ENCODE data around the gene LSMEM2. TPM values are rescaled to one million over a fixed set of nuclear protein-coding genes. Genes with fewer than 3 reads are reported as not detected.
A peak's percentile ranks its signal among the peaks of the same experiment; 100 is the strongest.

LSMEM2 gene
- total and polyA plus RNA-seq, 7 experiments from 2014 or later = 0.15 TPM; not detected in 6

- H3K4me3 Mint-ChIP-seq = peak within 1 kb of the TSS; percentile 84 to 99 (median 97)
- CTCF ChIA-PET = interaction anchor here (0.7 to 1.7 kb wide), 9 partner anchors 21 to 215 kb away, joined by 3 to 6 read pairs (median 3); partner anchors contain the start of genes CYB561D2, HYAL2 and NPRL2
- no peaks in the 10 kb centered on the region for H3K27me3 Mint-ChIP-seq
- peaks cover 12 to 36% (median 22%) of the 10 kb centered on the region in 7 donors for H3K4me1 Mint-ChIP-seq
- Histone ChIP-seq H3K27ac (ENCODE audit: low read depth, low read length) (peak within 1 kb of the TSS; percentile 86), H3K9me3 (ENCODE audit: control insufficient read depth in 2 of 3, low read length in 3 of 3) (no peaks in the 10 kb centered on the region), H3K36me3 (ENCODE audit: control insufficient read depth in 2 of 3, insufficient read depth in 3 of 3, low read length in 3 of 3) (peaks cover 0 to 7% (median 0%) of the 10 kb centered on the region in 3 experiments), H3K4me1 (ENCODE audit: control insufficient read depth in 2 of 2, insufficient read depth in 2 of 2, low read length in 2 of 2) (peaks cover 19 to 20% of the 10 kb centered on the region in 2 donors), H3K4me3 (ENCODE audit: low read length) (peak within 1 kb of the TSS; percentile 97), H3K27me3 (ENCODE audit: control insufficient read depth in 2 of 2, insufficient read depth in 2 of 2, low read length in 2 of 2) (no peaks in the 10 kb centered on the region)
- intact Hi-C loops (cut with micrococcal nuclease) = loop anchor here (1.0 to 10.0 kb wide), 26 partner anchors 8 to 1824 kb away; partner anchors contain the start of genes CYB561D2 (in 2 of the 2), HEMK1 (in 2 of the 2), NPRL2 (in 2 of the 2) and TUSC2 (in 2 of the 2)
- H3K27ac Mint-ChIP-seq = peak within 1 kb of the TSS; percentile 90 to 100 (median 99)
- H3K36me3 Mint-ChIP-seq = peaks cover 0 to 1% (median 0%) of the 10 kb centered on the region in 5 donors
- DNase-seq (peak; percentile 94 to 100 (median 99)), ATAC-seq (peak; percentile 93)
- POLR2A ChIA-PET = interaction anchor here (0.6 to 4.8 kb wide), 24 partner anchors 7 to 1275 kb away, joined by 3 to 41 read pairs (median 4); partner anchors contain the start of genes CYB561D2, GNAI2, IP6K1 and NPRL2
- H3K9me3 Mint-ChIP-seq = no peaks in the 10 kb centered on the region
Observed at GRCh38 chr3:50298836-50299637, 20.1 kb downstream of the LSMEM2 start, which contains the start of the genes HYAL3 and NAA80. HYAL3 (minus strand) TSS chr3:50299405; CDS start chr3:50295602, 3,803 bp downstream. NAA80 (minus strand) TSS chr3:50299405; CDS start chr3:50297463, 1,942 bp downstream.

- Mint-ChIP-seq H3K4me1 (peaks cover 12 to 36% (median 22%) of the 10 kb centered on the region in 7 donors), H3K36me3 (peaks cover 0 to 1% (median 0%) of the 10 kb centered on the region in 5 donors), H3K4me3 (peak overlapping the region; percentile 84 to 99 (median 97)), H3K9me3 (no peaks in the 10 kb centered on the region), H3K27ac (peak overlapping the region; percentile 90 to 100 (median 99)), H3K27me3 (no peaks in the 10 kb centered on the region)
- no peak for ATAC-seq
- Histone ChIP-seq H3K27me3 (ENCODE audit: control insufficient read depth in 2 of 2, insufficient read depth in 2 of 2, low read length in 2 of 2) (no peaks in the 10 kb centered on the region), H3K4me1 (ENCODE audit: control insufficient read depth in 2 of 2, insufficient read depth in 2 of 2, low read length in 2 of 2) (peaks cover 19 to 20% of the 10 kb centered on the region in 2 donors), H3K36me3 (ENCODE audit: control insufficient read depth in 2 of 3, insufficient read depth in 3 of 3, low read length in 3 of 3) (peaks cover 0 to 7% (median 0%) of the 10 kb centered on the region in 3 experiments), H3K9me3 (ENCODE audit: control insufficient read depth in 2 of 3, low read length in 3 of 3) (no peaks in the 10 kb centered on the region), H3K27ac (ENCODE audit: low read depth, low read length) (peak overlapping the region; percentile 86), H3K4me3 (ENCODE audit: low read length) (peak overlapping the region; percentile 57)
- intact Hi-C loops (cut with micrococcal nuclease) = loop anchor here (1.0 to 10.0 kb wide), 26 partner anchors 8 to 1825 kb away; partner anchors contain the start of genes CYB561D2 (in 2 of the 2), HEMK1 (in 2 of the 2), NPRL2 (in 2 of the 2) and TUSC2 (in 2 of the 2)
- no peak for DNase-seq
- ChIA-PET POLR2A (interaction anchor here (0.6 to 4.8 kb wide), 21 partner anchors 8 to 1275 kb away, joined by 3 to 41 read pairs (median 5); partner anchors contain the start of genes CYB561D2, GNAI2, IP6K1 and NPRL2), CTCF (interaction anchor here (0.8 to 1.7 kb wide), 8 partner anchors 20 to 64 kb away, joined by 3 to 6 read pairs (median 3); partner anchors contain the start of genes CYB561D2, HYAL2 and NPRL2)
Observed at GRCh38 chr3:50299638-50299928, 20.7 kb downstream of the LSMEM2 start.

DNA sequence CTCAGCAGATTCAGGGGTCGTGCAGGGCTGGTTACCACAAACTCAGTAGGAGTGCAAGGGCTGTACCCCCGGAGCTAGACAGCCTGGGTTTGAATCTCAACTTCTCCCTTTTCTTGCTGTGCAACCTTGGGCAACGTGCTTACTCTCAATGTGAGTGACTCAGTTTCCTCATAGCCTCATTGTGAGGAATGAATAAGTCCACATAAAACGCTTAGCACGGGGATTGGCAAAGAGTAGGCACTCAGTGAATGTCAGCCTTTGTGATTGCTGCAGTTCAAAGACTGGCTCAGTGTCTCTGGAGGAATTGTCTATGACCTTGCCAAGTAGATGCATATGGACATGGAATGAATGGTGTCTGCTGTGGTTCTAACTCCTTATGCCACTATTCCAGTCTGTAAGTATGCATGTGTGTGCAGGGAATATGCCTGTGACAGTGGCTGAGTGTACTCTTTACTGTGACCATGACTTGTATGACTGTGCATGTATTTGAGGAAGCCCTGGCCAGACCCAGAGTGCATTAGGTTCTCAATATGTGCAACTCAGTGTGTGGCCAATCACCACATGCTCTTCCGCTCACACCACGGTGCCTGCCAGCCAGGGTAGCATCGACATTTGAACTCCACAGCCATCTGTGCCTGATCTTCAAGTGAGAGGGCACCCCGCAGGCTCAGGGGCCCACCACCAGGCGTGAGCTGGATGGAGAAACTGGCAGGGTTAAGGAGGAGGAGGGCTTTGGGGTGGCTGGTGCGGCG lies 21.2 kb downstream of the LSMEM2 start:
- Histone ChIP-seq H3K9me3 (ENCODE audit: control insufficient read depth in 2 of 3, low read length in 3 of 3) (no peaks in the 10 kb centered on the region), H3K27ac (ENCODE audit: low read depth, low read length) (peak overlapping the region; percentile 86), H3K4me1 (ENCODE audit: control insufficient read depth in 2 of 2, insufficient read depth in 2 of 2, low read length in 2 of 2) (peaks cover 19 to 20% of the 10 kb centered on the region in 2 donors), H3K27me3 (ENCODE audit: control insufficient read depth in 2 of 2, insufficient read depth in 2 of 2, low read length in 2 of 2) (no peaks in the 10 kb centered on the region), H3K36me3 (ENCODE audit: control insufficient read depth in 2 of 3, insufficient read depth in 3 of 3, low read length in 3 of 3) (peaks cover 0 to 7% (median 0%) of the 10 kb centered on the region in 3 experiments), H3K4me3 (ENCODE audit: low read length) (peak overlapping the region; percentile 57)
- H3K36me3 Mint-ChIP-seq = peaks cover 0 to 1% (median 0%) of the 10 kb centered on the region in 5 donors
- ATAC-seq (no peak), DNase-seq (no peak)
- H3K4me3 Mint-ChIP-seq = peak overlapping the region; percentile 84 to 99 (median 97)
- intact Hi-C loops (cut with micrococcal nuclease) = loop anchor here (1.0 to 10.0 kb wide), 26 partner anchors 9 to 1825 kb away; partner anchors contain the start of genes CYB561D2 (in 2 of the 2), HEMK1 (in 2 of the 2), NPRL2 (in 2 of the 2) and TUSC2 (in 2 of the 2)
- H3K27ac Mint-ChIP-seq = peak overlapping the region; percentile 90 to 100 (median 99)
- ChIA-PET POLR2A (interaction anchor here (0.6 to 4.8 kb wide), 16 partner anchors 9 to 1276 kb away, joined by 3 to 41 read pairs (median 6); partner anchors contain the start of genes CYB561D2, GNAI2, NPRL2 and RASSF1), CTCF (interaction anchor here (0.9 to 1.6 kb wide), 4 partner anchors 21 to 50 kb away, joined by 3 to 5 read pairs (median 3); partner anchors contain the start of genes CYB561D2, HYAL2 and NPRL2)
- no peaks in the 10 kb centered on the region for H3K9me3 Mint-ChIP-seq
- no peaks in the 10 kb centered on the region for H3K27me3 Mint-ChIP-seq
- peaks cover 12 to 36% (median 22%) of the 10 kb centered on the region in 7 donors for H3K4me1 Mint-ChIP-seq

DNA sequence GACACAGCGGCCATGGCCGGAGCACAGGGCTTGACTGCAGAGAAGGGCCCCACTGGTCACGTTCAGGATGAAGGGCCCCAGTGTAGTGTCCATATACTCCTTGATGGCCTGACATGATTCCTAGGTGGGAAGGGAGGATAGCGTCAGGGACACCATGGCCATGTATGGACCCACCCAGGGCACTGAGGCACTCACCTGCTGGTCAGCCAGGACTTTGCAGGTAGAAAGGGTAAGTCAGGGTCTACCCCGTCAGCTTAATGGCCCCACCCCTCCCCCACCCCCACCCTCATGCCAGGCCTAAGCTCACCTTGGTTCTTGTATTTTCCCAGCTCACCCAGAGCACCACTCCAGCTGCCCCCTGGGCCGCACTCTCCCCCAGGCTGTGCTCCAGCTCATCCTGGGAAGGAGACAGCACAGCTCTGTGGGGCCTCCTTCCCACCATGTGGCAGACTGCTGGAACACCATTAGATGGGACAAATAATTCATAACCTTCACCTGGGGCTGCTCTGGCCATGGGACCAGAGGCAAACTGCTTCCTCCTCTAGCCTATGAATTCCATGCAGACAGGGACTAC lies 21.9 kb downstream of the LSMEM2 start:
- H3K4me3 Mint-ChIP-seq = peak overlapping the region; percentile 38 to 99 (median 92)
- intact Hi-C loops (cut with micrococcal nuclease) = no loop called here
- Histone ChIP-seq H3K4me3 (ENCODE audit: low read length) (no peak overlapping the region), H3K9me3 (ENCODE audit: control insufficient read depth in 2 of 3, low read length in 3 of 3) (no peaks in the 10 kb centered on the region), H3K36me3 (ENCODE audit: control insufficient read depth in 2 of 3, insufficient read depth in 3 of 3, low read length in 3 of 3) (peaks cover 0 to 7% (median 0%) of the 10 kb centered on the region in 3 experiments), H3K27ac (ENCODE audit: low read depth, low read length) (peak overlapping the region; percentile 86), H3K27me3 (ENCODE audit: control insufficient read depth in 2 of 2, insufficient read depth in 2 of 2, low read length in 2 of 2) (no peaks in the 10 kb centered on the region), H3K4me1 (ENCODE audit: control insufficient read depth in 2 of 2, insufficient read depth in 2 of 2, low read length in 2 of 2) (peaks cover 19 to 20% of the 10 kb centered on the region in 2 donors)
- peak overlapping the region in 8 of 9 donors; percentile 32 to 100 (median 97) for H3K27ac Mint-ChIP-seq
- ChIA-PET CTCF (no interaction called here), POLR2A (interaction anchor here (3.9 to 4.8 kb wide), 2 partner anchors 26 to 36 kb away, joined by 31 to 41 read pairs; partner anchors contain the start of gene TUSC2)
- H3K4me1 Mint-ChIP-seq = peaks cover 12 to 36% (median 22%) of the 10 kb centered on the region in 7 donors
- H3K27me3 Mint-ChIP-seq = no peaks in the 10 kb centered on the region
- no peak for ATAC-seq
- H3K36me3 Mint-ChIP-seq = peaks cover 0 to 1% (median 0%) of the 10 kb centered on the region in 5 donors
- H3K9me3 Mint-ChIP-seq = no peaks in the 10 kb centered on the region
- DNase-seq = no peak

DNA sequence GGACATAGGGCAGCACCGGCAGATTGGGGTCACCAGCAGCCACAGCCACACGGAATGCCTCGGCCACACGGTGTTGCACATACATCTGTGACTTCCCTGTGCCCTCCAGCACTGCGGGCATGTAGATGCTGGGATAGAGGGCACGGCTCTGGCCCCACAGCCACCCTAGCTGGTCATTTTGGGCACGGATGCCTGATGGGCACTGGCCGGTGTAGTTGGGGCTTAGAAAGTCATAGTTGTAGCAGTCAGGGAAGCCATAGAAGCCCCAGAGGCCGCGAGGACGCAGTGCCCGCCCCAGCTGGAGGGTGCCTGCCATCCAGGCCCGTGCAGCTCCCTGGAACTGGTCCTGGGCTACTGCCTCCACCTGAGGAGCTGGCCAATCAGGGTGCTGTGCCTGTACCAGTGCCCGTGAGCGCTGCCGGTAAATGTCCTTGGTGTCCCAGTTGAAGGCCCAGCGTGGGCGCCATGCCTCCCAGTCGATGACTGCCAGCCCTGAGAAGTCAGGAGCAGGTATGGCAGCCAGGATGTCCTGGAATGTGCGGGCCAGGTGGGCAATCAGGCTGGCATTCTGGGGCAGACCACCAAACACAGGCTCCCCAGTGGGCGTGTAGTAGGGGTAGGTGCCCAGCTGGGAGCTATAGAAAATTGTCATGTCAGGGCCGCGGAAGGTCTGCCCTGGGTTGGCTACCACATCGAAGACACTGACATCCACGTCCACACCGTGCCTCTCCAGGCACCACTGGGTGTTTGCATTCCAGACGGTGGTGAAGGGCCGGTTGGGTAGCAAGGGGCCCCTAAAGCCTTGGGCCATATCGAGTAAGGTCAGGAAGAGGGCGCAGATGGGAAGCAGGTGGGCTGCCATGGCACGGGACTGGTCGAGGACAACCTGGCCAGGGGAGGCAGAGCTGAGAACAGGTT lies 23.5 kb downstream of the LSMEM2 start:
- intact Hi-C loops (cut with micrococcal nuclease) = no loop called here
- ChIA-PET CTCF (interaction anchor here (0.6 kb wide), 1 partner anchor 31 kb away, joined by 3 read pairs; no protein-coding TSS in a partner anchor), POLR2A (interaction anchor here (0.6 to 4.8 kb wide), 4 partner anchors 10 to 112 kb away, joined by 3 to 41 read pairs (median 3); no protein-coding TSS in a partner anchor)
- peaks cover 12 to 31% (median 21%) of the 10 kb centered on the region in 7 donors for H3K4me1 Mint-ChIP-seq
- H3K36me3 Mint-ChIP-seq = no peaks in the 10 kb centered on the region
- DNase-seq = no peak
- H3K4me3 Mint-ChIP-seq = peak overlapping the region in 1 of 10 donors; percentile 12
- Histone ChIP-seq H3K4me3 (ENCODE audit: low read length) (no peak overlapping the region), H3K36me3 (ENCODE audit: control insufficient read depth in 2 of 3, insufficient read depth in 3 of 3, low read length in 3 of 3) (peaks cover 0 to 2% (median 0%) of the 10 kb centered on the region in 3 experiments), H3K27me3 (ENCODE audit: control insufficient read depth in 2 of 2, insufficient read depth in 2 of 2, low read length in 2 of 2) (no peaks in the 10 kb centered on the region), H3K4me1 (ENCODE audit: control insufficient read depth in 2 of 2, insufficient read depth in 2 of 2, low read length in 2 of 2) (peaks cover 19 to 20% of the 10 kb centered on the region in 2 donors), H3K9me3 (ENCODE audit: control insufficient read depth in 2 of 3, low read length in 3 of 3) (no peaks in the 10 kb centered on the region), H3K27ac (ENCODE audit: low read depth, low read length) (no peak overlapping the region)
- peak overlapping the region in 3 of 9 donors; percentile 4 to 36 (median 9) for H3K27ac Mint-ChIP-seq
- ATAC-seq = no peak
- no peaks in the 10 kb centered on the region for H3K27me3 Mint-ChIP-seq
- peaks cover 0 to 3% (median 0%) of the 10 kb centered on the region in 11 donors for H3K9me3 Mint-ChIP-seq
